ENCODE data around the gene COL19A1. TPM values are rescaled to one million over a fixed set of nuclear protein-coding genes. Genes with fewer than 3 reads are reported as not detected.
"Not testable (repeated sequence)": the region's sequence is repeated elsewhere in the genome, so short reads cannot be mapped to it uniquely, and the experiment has no call there.

The COL19A1 gene
- 0.26 and 0.40 TPM in 2 replicates for total RNA-seq (2014; rRNA removed)
- not detected for polyA plus RNA-seq (2012)

DNA sequence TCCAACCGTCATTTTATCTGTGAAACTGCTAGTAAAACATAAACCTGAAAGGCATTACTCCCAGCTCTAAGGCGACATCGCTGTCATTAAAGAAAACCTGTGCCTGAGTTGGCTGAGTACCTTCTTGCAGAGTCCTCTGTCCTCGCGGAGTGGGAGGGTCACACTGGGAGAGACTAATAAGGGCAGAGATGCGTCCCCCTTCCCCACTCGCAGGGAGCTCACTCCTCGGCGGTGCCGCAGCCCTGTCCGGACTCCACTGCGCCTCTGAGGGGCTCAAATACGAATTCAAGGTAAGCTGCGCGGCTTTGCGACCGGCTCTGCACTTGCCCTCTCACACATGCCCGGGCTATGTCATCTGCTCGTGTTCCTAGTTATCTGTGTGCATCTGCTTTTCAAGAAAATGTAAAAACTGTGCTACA is at the start of gene COL19A1:
Gene COL19A1, plus strand, starts transcription at position 206 of the 419 bp plus-strand sequence. CDS start 13,012 bp downstream, outside the sequence.
- no peak for DNase-seq (ENCODE audit: low read depth)

DNA sequence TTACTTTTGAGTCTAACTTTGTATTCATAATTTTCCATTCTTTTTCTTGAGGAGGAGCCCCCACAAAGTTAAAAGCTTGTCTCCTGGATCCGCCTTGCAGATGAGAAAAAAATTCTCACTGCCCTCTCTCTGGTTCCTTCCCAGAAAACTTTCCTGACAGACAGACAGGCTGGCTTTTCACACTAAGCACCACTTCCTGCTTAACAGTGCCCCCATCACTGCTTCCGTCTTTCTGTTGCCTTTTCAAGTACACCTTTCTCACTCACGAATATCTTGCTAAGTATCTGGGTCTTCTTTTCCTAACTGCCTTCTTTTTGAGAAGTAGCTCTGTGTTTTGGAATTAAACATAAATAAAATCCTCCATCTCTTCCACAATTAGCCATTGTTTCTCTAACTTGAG is 49.8 kb upstream of the COL19A1 start:
- no peak for DNase-seq (ENCODE audit: low read depth)

DNA sequence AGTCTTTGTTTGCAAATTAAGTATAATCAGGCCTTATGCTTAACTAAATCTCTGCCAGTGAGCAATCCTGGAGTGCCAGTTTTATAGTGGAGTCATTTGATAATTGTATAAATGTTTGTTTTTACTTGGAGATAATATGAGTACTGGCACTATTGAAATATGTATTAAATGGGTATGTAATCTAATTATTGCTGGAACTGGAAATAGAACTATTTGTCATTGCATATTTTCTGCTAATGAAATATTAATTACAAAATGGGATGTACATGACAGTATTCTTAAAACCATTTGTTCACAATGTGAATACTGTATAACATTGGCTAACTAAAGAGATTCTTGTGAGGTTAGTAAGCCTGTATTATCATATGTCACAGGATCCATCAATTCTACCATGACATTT is 49.0 kb upstream of the COL19A1 start:
- DNase-seq (ENCODE audit: low read depth), result no peak

DNA sequence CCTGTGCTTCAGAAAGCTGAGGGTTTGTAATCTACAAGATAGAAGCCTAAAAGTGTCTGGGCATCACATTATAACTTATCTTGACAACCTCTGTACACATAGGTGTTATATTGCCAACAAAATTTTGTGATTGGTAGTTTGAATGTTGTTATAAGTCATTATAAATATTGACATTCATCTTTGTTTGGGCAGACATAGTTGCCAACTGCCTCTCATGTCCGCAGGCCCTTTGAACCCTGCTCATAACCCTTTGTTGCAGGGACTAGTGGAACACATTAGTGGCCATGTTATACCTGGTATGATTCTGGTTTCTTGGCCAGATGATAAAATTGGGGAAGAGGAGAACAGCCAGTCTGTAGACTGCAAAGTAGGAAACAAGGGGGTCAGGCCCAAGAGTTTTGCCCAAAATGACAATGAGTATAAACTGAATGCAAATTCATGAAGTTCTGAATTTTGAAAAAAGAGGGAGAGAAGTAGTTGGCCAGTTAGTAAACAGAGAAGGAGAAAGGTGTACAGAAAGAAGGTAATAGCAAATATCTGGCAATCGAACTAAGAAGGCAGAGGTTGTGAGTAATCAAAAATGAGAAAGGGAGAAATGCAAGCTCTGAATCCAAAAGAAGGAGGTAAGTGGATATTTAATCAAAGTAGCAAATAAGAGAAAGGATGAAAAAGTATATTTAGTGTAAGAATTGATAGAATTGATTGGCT is 48.0 kb upstream of the COL19A1 start:
- no peak for DNase-seq (ENCODE audit: low read depth)

DNA sequence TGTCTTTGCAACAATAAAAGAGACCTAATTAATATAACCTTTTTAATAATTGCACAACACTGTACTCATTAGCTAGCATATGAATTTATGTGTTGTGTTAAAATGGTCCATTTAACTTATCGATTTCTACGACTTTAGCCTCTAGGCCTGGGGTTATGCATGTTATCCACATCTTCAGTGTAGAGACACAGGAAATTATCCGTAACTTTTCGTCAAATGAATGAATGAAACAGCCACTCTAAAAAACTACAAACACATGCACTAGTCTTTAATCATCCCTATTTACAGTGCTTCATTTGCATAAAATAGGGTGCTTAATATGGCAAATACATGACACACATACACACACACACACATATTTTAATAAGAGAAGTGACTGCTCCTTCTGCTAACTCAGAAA is 47.2 kb upstream of the COL19A1 start:
- DNase-seq (ENCODE audit: low read depth), result no peak

DNA sequence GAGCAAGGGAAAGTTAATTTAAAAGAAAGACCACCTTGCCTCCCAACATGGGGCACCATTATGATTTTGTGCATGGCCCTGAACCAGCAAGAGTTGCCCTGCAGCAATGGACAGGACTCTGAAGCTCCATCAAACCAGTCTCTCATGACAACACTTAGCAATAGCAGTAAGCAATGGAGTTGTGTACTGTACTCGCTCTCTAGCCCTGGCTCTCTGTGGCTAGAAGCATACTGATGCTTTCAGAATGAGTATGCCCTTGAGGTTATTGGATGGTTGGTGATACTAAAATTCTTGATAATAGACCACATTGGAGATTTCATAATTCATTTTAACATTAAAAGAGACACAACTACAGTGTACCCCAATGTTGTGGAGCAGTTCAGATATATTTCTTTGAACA is 46.3 kb upstream of the COL19A1 start:
- no peak for DNase-seq (ENCODE audit: low read depth)

DNA sequence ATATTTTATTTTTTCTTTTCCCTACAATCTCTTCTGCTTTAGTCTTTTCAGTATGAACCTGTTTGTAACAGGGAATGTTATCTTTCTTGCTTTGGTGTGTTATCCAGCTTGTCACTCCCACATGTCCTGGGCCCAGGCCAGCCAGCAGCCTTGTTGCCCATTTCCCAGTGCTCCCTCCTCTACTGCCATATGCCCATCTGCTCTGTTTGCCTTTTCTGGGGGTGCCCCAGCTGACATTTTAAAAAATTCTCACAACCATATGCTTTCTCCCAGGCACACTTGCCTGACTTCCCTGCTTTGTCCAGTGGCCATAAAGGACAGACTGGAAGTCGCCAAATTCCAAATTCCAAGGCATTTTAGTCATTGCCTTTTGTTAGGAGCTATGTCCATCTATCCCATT is 45.9 kb upstream of the COL19A1 start:
- no peak for DNase-seq (ENCODE audit: low read depth)

DNA sequence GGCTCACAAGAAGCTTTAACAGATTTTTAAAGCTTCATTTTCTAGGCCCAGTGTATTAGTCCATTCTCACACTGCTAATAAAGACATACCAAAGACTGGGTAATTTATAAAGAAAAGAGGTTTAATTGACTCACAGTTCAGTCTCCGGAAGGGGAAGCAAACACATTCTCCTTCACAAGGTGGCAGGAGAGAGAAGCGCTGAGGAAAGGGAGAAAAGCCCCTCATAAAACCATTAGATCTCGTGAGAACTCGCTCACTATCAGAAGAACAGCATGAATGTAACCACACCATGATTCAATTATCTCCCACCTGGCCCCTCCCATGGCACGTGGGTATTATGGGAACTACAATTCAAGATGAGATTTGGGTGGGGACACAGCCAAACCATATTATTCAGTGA is 42.0 kb upstream of the COL19A1 start:
- not testable (repeated sequence) for DNase-seq (ENCODE audit: low read depth)

DNA sequence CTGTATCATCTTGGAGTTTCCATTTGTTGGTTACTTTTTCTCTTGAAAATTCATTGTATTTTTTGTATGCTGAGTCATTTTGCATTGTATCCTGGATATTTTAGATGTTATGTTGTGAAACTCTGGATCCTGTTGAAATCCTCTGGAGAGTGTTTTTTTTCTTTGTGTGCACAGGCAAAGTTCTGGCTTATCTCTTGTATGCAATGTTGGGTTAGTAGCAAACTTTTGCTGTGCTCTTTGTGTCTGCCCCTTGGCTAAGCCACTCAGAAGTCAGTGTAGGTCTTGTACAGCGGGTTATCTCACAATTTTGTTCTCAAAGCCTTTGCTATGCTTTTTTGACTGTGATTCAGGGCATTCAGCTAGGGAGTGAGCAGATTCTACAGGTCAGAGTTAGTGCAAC is 40.5 kb upstream of the COL19A1 start:
- peak; percentile 55 for DNase-seq (ENCODE audit: low read depth)

DNA sequence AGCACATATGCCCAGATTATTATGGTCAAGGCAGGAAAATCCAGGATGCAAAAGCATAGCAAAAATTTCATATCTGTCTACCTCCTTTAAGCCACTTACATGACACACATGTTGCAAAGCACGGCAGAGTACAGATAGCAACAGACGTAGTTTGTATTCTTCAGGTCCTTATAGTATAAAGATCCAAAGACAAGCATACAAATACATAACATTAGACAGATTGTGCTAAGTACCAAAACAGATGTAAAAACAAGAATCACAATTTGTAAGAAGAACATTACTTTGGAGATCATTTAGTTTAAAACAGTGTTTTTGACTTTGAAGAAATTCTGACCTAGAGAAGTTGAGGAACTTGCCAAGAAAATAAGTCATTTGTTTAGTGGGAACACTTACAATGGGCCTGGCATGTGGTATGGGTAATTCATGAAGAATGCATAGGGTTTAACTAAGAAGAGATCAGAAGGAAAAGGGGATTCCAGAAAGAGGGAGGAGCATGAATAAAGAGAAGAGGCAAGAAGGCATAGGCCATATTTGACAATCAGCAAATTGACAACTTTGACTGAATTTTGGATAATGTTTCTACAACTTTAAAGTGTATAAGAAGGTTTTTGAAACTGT is 39.0 kb upstream of the COL19A1 start:
- DNase-seq (ENCODE audit: low read depth), result peak; percentile 54

DNA sequence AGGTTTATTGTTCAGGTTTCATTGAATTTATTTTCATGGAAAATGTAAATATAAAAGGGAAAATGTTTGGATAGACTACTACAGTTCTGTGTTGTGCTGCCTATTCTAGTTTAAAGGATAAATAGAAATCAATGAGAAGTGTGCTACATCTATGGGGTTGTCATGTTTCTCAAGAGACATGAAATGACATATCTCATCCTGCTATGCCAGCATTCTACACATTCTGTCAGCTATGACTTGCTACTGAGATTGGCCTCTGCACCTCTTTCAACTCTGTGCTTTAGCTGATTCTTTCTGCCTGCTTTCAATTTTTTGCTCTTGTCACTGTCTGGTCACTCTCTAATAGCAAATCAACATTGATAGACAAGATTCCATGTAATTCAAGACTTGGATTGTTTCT is 33.8 kb upstream of the COL19A1 start:
- no peak for DNase-seq (ENCODE audit: low read depth)

DNA sequence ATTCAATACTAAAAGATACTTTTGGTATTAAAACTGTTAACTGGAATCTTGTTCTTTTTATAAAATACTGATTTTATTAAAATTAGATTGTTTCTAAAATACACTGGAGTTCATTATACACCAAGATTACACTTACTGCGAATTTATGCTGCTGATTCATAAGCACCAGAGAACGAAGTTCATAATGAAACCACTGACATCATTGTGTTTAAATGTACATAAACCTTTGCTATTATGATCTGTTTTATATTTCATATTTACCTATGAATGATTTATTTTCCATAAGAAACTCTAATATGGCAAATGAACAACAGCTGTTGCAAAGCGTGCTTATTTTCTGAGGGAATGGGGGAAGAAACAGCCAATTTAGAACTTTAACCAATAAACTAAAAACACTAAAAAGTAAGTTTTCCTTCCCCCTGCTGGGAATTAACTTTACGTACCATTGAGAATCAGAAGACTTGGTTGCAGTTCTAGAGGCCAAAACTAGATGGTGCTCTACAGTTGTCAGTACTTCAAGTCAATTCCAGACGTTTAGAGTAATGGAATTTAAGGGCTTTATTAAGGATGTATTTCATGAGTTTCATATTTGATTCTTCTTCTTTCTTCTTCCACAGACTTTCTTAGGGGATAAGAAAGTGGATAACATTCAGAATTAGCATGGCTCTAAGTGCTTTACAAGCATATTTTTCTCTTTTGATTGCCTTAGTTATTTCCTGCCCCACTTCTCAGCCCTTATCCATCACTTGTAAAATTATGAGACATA is 30.8 kb upstream of the COL19A1 start:
- DNase-seq (ENCODE audit: low read depth), result peak; percentile 78

DNA sequence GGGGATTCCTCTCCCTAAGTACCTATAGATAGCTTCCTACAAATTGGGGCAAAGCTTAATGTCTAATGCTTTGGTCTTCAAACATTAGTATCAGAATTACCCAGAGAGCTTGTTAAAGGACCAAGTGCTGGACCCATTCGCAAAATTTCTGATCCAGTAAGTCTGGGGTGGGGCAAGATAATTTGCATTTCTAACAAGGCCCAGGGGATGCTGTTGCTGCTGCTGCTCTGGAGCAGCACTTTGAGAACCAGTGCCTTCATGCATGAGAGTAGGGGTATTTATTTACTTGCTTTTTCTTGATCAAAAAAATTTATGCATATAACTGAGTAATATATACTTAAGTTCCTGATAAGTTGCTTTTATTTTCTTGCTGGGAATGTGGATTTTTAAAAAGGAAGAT is 24.5 kb upstream of the COL19A1 start:
- DNase-seq (ENCODE audit: low read depth), result no peak

DNA sequence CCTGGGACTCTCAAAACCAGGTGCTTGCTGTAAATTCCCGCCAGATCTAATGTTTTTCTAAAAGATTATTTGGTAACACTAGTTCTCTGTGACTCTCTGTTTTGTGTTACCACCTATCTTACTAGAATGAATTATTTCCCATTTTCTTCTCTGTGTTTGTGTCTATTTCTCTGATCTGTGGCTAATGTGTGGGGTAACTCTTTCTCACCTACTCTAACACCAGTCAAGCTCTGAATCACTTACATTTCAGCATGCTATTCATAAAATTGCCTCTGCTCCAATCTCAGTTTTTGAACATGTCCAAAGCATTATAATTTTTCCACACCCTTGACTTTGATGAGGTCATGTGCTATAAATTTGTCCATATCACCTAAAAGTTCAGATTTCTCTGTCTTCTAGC is 23.2 kb upstream of the COL19A1 start:
- no peak for DNase-seq (ENCODE audit: low read depth)

DNA sequence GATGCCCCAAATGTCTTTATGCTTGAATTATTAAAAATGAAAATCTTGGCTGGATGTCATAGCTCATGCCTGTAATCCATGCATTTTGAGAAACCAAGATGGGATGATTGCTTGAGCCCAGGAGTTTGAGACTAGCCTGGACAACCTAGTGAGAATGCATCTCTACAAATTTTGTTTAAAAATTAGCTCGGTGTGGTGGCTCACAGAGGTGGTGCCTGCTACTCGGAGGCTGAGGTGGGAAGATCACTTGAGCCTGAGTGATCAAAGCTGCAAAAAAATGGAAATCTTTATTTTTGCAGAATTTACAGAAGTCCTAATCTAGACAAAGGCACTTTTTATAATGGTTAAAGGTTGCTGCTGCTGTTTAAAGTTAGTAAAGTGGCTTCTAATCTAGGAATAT is 20.0 kb upstream of the COL19A1 start:
- no peak for DNase-seq (ENCODE audit: low read depth)

DNA sequence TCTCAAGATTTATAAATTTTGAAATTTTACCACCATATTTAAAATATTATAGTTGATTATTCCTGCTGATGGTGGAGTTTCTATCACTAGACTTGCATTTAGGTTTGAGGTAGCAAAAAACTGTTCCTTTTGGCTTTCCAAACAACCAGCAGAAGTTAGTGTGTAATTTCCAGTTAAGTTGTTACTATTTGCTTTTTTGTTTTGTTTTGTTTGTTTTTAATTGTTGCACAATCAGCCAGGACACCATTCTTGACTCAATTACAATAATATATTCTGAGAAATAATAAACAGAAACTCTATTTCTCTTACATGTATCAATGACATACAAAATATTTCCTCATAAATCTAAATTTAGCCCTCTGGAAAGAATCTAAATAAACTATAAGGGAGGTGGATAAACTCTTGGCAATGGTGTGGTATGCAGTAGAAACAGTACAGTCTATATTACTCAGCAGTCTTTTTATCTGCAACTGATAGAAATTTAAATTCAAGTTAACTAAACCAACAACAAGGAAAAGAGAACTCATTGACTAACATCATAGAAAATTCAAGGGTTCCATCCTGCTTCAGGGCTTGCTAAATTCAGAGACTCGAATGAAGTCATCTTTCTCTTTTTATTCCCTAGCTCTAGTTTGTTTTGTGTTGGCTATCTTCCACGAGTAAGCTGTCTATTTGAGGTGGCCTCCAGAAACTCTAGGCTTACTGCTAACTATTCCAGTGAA is 19.4 kb upstream of the COL19A1 start:
- no peak for DNase-seq (ENCODE audit: low read depth)

DNA sequence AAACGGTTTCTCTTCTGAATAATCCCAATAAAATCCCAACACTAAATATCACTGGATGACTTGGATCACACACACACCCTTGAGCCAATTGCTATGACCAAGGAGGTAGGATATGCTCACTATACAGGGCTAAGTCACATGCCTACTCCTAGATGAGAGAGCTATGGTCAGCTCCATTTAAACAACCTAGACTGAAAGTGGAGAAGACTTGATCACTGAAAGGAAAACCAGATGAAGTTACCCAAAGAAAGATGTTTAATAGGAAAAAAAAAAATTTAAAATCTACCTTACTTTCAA is 18.9 kb upstream of the COL19A1 start:
- no peak for DNase-seq (ENCODE audit: low read depth)

DNA sequence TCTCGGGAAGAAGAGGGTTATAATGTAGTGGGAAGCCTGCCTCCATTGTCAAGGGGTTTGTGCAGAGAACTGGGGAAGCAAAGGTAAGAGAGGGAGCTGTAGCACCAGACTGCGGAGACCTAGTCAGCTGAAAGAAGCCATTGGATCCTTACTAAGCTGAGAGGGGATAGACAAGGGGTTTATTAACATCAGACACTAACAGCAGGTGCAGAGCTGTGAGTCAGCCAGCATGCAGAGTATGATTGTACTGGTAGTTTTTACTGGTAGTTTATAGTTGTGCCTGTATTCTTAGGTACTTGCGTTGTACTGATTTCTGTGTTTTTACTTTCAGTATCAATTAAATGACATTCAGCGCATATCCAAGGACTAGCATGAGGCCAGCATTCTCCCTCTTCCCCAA is 17.8 kb upstream of the COL19A1 start:
- peak; percentile 49 for DNase-seq (ENCODE audit: low read depth)

DNA sequence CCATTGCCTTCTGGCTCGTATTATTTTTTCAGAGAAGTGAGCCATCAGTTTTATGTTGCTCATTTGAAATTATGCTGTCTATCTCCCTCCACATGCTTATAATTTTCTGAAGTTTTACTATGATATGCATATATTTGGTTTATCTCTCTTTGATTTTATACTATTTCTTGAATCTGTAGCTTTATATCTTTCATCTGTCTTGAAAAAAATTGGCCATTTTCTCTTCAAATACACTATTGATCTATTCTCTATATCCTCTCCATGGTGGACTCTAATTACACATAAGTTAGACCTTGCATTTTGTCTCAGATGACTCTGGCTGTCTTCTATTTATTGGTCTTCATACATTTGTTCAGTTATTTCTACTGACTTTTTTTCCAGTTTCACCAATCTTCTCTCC is 13.7 kb upstream of the COL19A1 start:
- DNase-seq (ENCODE audit: low read depth), result no peak

DNA sequence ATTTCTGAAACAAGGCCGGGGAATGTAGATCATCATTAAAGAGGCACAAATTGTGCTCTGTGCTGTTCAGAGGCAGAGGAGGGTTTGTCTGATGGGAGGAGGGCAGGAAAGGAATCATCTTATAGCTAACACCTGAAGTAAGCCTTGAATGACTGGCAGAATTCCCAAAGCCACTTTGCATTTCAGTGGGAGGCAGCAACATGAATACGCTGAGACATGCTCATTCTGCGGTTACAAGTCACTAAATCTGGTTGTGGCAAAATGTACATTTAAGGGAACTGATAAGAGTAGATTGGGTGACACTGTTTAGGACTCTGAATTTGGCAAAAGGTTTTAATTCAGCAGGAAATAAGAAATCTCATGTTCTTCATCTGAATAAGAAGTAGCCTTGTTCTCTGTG is 4.4 kb upstream of the COL19A1 start:
- DNase-seq (ENCODE audit: low read depth), result no peak

DNA sequence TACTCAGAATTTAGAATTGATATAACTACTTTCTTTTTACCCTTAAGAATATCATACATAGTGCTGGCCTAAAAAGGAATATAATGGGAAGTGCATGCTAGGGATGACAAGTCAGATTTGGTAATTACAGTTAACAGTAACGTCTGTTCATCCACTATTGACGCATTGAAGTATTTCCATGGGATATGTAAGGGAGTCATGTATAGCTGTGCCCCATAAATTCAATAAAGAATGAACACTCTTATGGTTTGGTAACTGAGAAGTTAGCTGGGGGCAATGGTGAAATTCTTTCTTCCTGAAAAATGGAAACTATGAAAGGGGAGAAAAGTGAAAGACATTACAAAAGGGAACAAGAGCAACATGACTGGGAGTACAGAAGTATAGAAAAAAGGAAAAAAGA is 2.6 kb upstream of the COL19A1 start:
- DNase-seq (ENCODE audit: low read depth), result no peak

DNA sequence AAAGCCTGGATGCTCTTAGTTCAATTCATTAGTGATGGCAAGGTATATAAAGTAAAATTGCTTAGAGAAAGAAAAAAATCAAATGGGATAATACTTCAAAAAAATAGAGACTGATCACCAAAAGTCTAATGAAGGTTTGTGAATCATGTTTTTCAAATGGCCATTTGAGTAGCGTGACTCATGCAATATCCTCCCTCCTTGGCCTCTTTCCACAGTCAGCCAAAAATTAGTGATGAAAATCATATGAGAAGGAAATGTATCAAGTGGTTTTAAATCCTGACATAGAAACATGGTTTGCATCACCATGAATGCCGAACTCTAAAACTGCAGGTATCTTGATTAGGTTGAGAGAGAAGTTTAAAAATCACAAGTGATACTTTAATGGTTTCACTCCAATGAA is 1.2 kb upstream of the COL19A1 start:
- peak; percentile 74 for DNase-seq (ENCODE audit: low read depth)
